Activated CD4-positive, alpha-beta T cell treated with anti-CD3 and anti-CD28 coated beads, Interleukin-2, amount 50 U/mL, for 16 hours (primary cell): ENCODE measurements around the gene WARS2.
"Not testable (repeated sequence)": the region's sequence is repeated elsewhere in the genome, so short reads cannot be mapped to it uniquely, and the experiment has no call there.

Experiments used
- DNase-seq: peaks from one replicate; pipeline ENCODE4 v3.0.0-alpha.2; 2020

The WARS2 gene

DNA sequence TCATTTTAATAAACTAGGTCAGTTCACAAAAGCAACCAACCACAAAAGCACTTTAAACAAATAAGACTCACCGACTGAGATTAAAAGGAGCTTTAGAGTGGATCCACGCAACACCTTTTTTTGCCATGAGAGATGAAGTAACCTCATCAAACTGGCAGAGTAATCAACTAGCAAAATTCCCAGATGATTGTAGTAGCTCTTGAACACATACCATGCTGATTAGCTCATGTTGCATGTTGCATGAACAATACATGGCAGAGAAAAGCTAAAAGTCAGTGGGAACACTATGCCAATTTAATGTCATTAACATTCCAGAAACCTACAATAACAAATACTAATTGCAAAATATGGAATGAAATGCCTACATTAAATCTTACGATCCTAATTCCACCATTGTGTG lies 4.1 kb downstream of the WARS2 start:
- DNase-seq, result no peak

DNA sequence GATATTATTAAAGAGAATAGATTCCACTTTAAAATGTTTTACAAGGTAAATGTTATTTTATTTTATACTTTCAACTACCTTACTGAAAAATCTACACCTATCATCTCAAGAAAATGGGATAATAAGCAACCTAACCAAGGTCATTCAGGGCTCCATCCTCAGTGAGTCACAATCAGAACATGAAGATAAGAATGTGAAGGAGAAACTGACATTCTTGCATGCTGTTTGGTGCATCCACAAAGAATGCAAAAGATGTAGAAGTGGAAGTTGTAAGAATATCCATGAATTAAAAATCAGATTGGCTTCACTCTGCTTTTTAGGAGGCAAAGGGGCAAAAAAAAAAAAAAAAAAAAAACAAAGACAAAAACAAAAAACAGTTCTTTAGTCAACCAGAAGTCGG lies 6.5 kb downstream of the WARS2 start:
- DNase-seq, result no peak

DNA sequence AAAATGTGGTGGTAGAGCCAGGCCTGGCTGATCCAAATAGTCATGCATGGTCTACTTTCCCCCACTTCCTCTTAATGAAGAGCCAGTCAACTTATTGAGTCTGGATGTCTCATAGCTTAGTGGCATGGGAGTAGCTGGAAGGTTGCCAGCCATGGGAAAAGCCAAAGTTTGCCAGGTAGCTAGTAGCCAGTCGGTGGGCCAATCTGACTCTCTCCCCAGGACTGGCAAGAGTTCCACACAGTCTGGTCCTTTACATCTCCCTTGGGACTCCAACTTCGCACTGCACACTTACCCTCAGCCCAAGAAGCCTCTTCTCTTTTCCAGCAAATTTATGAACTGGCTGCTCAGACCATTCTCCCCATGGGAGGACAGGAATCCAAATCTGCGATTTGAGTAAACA lies 8.3 kb downstream of the WARS2 start:
- DNase-seq, result no peak

DNA sequence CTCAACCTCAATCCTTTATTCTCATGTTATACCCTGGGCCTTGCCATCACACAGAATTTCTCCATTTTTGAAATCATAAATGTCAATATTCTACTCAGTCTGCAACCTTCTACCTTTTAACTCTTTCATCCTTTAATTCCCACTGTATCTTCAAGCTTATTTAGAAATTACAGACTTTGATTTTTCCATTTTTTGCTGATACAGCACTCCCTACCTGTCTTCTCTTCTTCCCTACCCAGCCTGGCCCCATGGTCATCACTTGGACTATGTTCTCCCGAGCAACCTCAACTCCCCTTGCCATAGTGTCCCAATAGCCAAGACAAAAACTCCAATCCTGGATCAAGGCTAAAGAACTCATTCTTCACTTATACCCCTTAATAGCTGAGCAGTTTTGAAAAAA lies 14.6 kb downstream of the WARS2 start:
- no peak for DNase-seq

DNA sequence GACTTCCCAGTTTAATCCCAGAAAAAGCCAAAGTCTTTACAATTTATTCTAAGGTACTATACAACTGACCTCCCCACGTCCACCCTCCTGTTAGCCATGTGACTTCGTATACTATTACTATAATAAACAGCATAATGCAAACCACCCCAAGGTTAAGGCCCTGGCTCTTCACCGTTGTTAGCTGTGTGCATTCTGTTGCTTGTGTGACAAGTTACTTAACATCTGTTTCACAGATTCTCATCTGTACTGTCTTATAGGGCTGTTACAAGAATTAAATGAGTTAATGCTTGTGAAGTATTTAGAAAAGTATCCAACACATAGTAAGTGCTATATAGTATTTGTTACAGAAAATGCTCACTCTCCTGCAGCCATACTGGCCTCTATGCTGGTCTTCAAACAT lies 15.7 kb downstream of the WARS2 start:
- no peak for DNase-seq

DNA sequence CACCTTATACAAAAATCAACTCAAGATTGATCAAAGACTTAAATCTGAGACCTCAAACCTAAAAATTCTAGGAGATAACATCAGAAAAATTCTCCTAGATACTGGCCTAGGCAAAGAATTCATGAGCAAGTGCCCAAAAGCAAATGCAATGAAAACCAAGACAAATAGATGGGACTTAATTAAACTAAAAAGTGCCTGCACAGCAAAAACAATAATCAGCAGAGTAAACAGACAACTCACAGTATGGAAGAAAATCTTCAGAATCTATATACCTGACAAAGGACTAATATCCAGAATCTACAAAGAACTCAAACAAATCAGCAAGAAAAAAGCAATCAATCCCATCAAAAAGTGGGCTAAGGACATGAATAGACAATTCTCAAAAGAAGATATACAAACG lies 18.6 kb downstream of the WARS2 start:
- DNase-seq, result not testable (repeated sequence)

DNA sequence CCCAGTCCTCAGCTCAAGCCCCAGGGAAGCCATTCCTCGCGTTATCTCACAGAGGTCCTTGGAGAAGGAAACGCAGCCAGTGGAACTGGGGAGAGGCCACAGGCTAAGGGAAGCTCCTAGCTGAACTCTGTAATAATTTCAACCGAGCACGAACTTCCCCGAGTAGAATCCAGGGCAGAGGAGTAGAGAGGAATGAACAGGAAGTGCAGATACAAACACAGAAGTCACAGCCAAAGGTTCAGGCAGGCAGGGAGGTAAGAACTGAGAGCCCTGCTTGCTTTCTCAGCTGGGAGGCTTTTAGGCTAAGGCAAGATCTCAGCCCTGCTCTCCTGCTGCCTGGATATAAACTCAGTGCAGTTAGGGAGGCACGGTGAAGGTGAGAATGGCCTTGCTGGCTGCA lies 23.7 kb downstream of the WARS2 start:
- no peak for DNase-seq

DNA sequence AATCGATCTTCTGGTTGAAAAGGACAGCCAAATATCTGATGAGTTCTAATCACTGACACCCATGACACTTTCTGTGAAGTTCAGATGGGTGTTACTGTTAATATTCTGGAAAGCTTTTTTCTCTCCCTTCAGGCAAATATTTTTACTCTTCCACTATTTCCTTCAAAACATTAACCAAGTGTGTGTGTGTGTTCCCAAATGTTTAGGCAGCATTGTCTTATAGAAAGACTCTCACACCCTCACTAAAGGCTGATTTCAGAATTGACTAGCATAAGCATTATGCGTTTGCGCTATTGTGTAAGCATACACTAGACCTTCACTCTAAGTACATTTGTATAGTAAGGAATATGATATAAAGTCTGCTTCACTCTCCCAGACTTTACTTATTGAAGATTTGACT lies 24.7 kb downstream of the WARS2 start:
- no peak for DNase-seq

DNA sequence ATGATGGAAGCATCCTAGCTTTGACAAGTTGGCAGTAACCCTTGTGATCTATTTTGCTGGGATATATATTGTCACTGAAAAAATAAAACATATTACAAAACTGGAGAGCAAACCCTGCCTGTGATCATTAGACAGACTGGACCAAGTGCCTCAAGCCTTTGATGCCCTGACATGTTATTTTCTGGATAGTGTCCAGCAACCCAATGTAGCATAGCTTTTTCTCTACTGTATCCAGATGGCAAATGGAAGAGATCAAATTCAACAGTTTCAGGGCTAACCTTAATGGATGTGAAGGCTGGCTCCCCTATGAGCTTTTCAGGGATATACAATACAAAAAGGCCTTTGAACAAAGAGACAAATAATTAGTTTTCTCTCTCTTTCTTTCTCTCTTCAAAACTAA lies 25.1 kb downstream of the WARS2 start:
- no peak for DNase-seq

DNA sequence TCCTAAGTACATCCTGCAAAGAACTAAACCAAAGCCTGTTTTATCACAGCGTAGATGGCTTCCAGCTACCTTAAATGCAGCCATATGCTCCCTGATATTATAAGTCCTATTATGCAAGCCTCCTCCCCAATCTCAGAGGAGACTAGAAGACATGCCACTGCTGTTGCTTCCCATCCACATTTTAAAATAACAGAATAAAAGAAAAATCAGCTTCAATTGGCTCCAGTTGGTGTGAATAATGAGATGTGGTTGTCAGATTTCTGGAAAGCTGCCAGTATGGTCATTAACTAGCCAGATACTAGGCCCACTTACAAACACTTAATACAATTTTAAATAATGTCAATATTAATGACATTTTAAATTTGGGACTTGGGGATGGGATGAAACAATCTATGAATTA lies 25.7 kb downstream of the WARS2 start:
- DNase-seq, result no peak

DNA sequence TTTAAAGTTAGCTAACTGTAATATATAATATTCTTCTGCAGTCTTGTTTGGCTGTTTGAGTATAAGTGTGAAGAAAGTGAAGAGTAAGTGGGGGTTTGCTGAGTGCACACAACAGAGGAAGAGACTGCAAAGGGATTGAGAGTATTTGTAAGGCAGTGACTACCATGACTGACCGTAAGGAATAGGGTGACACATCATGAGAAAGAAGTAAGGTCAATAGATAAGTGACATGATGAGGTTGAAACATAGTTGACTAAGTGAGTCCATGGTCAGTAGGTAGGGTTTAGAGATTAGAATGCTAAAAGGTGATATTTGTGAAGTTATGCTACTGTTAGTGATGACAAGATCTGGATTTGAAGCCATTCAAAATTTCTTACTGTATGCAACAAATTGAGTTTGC lies 27.7 kb downstream of the WARS2 start:
- no peak for DNase-seq

DNA sequence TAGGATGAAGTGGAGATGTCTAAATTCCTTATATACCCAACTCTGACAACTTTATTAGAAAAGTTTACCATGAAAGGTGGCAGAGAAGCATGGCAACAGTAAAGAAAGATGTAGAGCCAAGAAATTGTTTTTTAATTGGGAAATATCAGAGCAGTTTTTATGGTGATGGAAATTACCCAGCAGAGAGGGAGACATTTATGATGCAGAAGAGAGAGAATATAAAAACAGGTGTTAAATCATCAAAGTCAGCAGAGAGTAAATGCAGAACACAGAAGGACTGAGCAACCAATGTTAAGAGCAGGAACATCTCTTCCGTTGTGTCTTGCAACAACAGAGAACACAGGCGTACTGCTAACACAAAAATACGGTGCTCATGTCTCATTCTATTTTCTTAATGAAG lies 28.2 kb downstream of the WARS2 start:
- DNase-seq, result no peak

DNA sequence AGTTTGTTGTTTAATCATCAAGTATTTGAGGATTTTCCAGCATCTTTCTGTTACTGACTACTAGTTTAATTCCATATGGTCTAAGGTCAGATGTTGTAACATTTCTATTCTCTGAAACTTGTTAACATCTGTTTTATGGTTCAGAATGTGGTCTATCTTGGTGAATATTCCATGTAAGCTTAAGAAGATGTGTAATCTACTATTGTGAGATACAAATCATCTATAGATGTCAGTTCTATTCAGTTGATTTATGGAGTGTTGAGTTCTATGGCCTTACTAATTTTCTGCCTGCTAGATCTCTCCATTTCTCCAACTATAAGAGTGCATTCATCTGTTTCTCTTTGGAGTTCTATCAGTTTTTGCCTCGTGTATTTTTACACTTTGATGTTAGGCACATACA lies 31.5 kb downstream of the WARS2 start:
- DNase-seq, result no peak

DNA sequence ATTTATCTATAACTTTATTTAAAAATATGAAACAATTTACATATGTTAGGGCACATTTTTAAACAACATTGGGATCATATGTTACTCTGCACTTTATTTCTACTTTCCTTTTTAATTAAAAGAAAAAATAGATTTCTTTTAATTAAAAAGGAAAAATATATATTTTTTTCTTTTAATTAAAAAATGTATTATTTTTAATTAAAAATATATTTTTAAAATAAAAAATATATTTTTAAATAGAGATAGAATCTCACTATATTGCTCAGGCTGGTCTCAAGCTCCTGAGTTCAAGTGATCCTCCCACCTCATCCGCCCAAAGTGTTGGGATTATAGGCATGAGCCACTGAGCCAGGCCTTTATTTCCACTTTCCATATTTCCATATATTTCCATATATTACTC lies 36.7 kb downstream of the WARS2 start:
- no peak for DNase-seq

DNA sequence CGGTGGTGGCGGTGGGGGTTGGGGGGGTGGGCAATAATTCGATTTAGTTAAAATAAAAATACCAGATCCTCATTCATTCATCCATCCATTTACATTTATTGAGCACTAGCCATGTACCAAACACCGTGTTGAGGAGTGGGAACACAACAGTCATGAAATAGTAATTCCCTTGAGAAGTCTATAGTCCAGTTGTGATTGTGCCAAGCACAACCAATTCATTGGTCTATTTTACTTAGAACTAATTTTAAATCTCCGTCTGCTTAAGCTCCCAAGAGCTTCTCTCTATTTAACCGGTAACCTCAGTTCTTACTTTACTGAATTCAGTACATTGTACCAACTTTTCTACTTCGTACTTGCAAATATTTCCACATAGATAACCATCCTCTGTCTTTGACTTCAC lies 38.4 kb downstream of the WARS2 start:
- DNase-seq, result no peak

DNA sequence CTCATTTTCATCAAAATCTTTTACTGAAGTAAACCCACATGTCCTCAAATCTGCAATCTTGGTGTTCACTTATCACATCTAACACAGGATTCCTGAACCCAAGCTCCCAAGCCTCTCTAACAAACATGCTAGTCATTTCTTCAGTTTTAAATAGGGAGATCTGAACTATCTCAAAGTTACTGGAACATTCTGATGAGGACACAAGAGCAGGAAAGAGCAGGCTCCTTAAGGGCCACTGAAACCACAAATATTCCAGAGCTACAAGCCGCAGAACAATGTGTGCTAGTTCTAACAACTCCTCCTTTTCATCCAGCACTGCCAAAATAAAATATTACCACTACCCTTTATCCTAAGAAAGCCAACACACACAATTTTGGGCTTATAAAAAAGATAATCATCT lies 38.9 kb downstream of the WARS2 start:
- DNase-seq, result no peak

DNA sequence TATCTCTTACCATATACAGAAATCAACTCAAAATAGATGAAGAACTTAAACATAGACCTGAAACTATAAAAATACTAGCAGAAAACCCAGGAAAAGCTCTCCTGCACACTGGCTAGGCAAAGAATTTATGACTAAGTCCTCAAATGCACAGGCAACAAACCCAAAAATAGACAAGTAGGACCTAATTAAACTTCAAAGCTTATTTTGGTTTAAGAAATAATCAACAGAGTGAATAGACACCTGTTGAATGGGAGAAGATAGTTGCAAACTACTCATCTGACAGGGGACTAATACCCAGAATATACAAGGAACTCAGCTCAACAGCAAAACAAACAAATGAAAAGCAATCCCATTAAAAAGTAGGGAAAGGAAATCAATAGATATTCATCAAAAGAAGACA lies 40.7 kb downstream of the WARS2 start:
- DNase-seq, result no peak

DNA sequence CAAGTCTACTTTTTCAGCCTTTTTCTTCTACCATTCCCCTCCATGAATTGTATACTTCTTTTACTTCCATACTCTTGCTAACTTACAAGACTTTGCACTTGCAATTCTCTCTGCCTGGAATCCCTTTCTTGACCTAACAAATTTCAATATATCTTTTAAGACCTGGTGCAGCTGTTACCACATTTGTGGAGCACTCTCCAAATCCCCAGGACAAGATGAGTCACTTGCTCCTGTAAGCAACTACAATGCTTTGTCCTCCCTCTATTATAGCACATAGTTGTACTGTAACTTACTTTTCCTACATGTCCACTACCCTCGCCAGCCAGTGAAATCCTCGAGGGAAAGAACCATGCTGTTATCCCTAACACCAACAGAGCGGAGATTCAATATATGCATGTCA lies 43.1 kb downstream of the WARS2 start:
- no peak for DNase-seq

DNA sequence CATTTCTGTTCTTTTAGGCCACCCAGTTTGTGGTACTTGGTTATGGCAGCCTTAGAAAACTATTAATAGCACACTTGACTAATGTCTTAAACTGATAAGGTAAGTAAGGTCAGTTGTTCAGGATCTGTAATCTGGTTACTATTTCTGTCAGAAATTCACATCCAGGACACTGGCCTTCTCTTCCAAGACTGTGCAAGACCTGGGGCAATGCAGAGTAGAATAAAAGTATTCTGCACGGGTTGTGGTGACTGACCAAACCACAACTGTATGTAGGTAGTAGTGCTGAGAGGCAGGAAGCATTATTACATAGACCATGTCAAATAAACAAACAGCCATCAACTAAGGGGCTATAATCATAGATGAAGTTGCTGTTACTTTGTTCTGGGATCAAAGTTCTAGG lies 46.7 kb downstream of the WARS2 start:
- no peak for DNase-seq

DNA sequence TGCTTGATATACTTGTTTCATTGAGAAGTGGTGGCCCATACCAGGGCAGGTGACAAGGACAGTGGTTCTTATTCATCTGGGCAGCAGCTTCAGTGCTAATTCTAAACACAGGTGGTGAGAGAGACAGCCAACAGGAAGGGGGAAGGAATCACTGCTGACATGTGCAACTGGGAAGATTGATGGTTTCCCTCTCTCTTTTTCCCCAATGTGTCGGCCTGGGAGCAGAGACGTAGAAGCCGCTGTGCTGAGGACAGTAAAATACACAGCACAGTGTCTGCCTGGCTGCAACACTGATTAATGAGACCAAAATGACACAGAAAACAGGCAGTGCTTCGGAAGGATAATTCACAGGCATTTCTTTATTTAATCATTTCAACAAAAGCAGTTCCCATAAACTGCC lies 48.8 kb downstream of the WARS2 start:
- DNase-seq, result no peak

DNA sequence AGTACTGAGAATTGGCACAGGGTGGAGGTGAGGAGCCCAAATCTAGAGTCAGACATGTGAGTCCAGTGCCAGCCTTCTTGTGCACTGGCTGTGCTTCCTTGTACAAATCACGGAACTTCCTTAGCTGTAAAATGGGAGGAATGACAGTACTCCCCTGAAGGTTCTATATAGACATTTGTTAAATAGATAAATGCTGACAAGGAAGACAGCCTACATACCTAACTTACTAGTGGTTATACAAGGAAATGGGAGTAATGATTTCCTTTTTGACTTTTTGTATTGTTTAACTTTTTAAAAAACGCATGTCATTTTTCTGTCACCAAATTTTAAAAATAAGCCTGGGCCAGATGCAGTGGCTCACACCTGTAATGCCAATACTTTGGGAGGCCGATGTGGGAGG lies 50.2 kb downstream of the WARS2 start:
- no peak for DNase-seq

DNA sequence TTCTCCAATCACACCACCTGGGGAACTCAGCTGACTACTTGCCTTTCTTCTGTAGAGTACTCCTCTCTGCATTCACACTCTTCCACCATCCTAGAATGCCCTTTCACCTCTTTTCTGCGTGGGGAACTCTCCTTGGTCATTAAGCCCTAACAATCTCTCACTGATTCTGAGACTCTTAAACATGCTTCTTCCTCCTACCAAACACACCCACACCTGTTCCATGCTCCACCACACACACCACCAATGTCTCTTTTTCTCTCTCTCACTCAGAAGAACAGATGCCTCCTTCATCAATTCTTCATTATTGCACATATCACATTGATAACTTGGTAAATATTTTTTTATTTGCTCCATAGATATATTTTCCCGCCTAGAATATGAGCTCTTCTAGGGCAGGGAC lies 53.6 kb downstream of the WARS2 start:
- DNase-seq, result no peak

DNA sequence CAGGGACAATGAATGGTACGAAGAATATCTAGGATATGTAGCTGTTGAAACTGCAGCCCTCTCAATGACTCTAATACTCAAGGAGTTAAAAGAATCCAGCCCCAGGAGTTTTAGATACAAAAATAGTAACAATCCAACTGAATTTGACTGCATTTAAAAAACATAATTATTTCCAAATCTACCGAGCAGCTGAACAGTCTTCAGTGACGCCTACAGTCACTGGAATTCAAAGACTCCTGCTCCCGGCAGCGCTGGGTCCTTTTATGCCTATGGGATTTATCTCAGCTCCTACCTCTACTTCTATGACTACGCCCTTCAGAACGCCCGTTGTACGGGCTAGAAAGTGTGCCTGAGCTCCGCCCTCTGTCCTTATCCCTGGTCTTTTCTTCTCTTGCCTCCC lies 55.7 kb downstream of the WARS2 start:
- DNase-seq, result no peak

DNA sequence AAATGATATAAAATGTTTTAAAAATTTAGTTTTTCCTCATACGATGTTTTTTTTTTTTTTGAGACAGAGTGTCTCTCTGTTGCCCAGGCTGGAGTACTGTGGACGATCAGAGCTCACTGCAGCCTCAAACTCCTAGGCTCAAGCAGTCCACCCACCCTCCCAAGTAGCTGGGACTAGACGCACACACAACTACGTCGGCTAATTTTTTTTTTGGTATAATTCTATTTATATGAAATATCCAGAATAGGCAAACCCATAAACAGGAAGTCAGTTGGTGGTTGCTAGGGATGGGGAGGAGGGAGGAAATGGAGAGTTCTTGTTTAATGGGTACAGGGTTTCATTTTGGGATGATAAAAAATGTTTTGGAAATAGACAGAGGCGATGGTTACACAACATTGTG lies 56.5 kb downstream of the WARS2 start:
- DNase-seq, result no peak

DNA sequence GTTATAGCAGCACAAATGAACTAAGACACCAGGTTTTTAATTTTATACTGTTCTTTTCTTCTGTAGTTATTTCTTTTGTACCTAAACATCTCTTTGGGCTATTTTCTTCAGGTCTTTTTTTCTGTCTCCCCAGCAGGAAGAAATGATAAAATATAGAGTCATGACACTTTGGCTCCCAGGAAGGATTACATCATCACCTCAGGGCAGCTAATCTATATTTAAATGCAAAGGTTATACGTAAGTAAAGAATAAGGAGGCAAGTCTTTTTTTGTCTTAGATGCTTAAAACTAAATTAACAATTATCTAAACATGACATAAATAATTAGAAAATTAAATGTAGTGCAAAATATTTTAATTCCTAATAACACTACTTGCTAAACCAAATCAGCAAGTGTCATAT lies 57.0 kb downstream of the WARS2 start:
- DNase-seq, result no peak

DNA sequence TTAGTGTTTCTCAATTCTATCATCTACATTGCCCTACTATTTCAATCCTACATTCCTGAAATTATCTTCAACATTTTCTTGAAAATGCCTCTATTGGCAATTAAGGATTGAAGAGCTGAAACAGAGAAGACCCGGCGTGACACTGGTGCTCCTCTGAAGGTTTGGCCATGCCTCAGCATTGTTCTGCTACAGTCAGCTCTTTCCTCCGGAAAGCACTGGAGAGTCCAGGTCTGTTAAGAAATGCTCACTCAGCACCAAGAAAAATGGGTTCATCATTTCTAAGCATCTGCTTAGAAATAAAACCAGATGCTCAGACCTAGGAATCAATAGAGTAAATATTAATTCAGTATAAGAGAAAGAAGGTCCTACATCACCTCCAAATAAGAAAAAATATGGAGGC lies 58.8 kb downstream of the WARS2 start:
- DNase-seq, result no peak

DNA sequence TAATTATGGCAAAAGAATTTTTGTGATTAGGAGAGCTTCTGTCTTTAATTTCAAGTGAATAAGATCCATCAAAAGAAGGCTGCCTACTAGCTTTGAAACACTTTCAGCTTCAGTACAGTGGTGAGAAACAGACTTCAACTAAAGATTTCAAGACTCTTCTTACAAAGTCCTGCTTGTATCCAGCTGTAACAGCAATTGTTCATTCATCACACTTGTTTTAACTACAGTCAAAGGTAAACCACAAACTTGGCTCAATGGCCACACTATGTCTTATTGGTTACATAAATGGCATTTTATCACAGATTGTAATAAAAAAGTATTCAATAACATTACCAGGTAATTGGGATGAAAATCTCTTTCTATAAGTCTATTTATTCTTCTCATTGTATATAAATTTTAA lies 59.2 kb downstream of the WARS2 start:
- DNase-seq, result no peak
